HG03175 (cell line): ENCODE results near the gene PIK3C3.

Source experiments
- ATAC-seq: cut with Tn5 transposase; IDR thresholded peaks from one replicate; pipeline ENCODE4 v1.9.1; 2021; ENCODE audit warnings: mild to moderate bottlenecking, moderate library complexity; ENCODE audit not compliant: unreplicated experiment

Gene PIK3C3

GRCh38 chr18:42113529-42114191, 158.6 kb downstream of the PIK3C3 start:
- peak; percentile 36 for ATAC-seq

GRCh38 chr18:42114310-42114943, 159.4 kb downstream of the PIK3C3 start:
- ATAC-seq, result peak; percentile 89

- ATAC-seq, result no peak
These were observed 171.6 kb downstream of the PIK3C3 start for GRCh38 chr18:42126586-42126985.

GRCh38 chr18:42131066-42131929, 176.3 kb downstream of the PIK3C3 start:
- no peak for ATAC-seq

GRCh38 chr18:42131930-42132244, 176.9 kb downstream of the PIK3C3 start:
- no peak for ATAC-seq
